LNCaP clone FGC (cell line): ENCODE results near the gene GFPT2.

Experiments
- DNase-seq: peaks from one replicate; pipeline ENCODE4 v3.0.0-alpha.2; 2011; ENCODE audit warnings: low read depth
- H3K4me3 ChIP-seq: 2 replicates; pipeline ENCODE4 v1.5.1; 2011; ENCODE audit warnings: mild to moderate bottlenecking, low read depth, low read length, control low read depth
- TF ChIP-seq, protein P1 (sequence below): IDR thresholded peaks from 2 replicates; pipeline ENCODE4 v1.5.1; 2012; ENCODE audit warnings: mild to moderate bottlenecking; ENCODE audit not compliant: control insufficient read depth, insufficient read depth; ENCODE audit errors: extremely low read depth

Gene GFPT2

DNA sequence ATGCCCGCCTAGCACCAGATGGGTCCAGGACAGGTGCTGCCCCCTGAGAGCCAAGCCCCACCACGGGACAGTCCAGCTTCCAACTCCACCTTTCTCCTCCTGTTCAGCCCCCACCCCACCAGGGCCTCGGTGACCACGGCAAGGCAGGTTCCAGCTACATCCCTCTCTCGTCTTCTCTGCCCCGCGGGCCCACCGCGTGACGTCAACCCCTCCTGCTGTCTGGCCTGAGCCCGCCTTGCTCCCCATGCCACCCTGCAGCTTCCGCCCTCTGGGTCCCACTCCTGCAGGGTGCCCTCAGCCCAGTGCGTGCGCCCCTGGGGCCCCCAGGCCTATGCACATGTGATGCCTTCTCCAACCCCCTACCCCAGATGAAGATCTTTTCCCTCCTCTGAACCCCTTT, 6.8 kb downstream of the GFPT2 start:
- no peak overlapping the region for H3K4me3 ChIP-seq
- TF ChIP-seq, protein P1, sequence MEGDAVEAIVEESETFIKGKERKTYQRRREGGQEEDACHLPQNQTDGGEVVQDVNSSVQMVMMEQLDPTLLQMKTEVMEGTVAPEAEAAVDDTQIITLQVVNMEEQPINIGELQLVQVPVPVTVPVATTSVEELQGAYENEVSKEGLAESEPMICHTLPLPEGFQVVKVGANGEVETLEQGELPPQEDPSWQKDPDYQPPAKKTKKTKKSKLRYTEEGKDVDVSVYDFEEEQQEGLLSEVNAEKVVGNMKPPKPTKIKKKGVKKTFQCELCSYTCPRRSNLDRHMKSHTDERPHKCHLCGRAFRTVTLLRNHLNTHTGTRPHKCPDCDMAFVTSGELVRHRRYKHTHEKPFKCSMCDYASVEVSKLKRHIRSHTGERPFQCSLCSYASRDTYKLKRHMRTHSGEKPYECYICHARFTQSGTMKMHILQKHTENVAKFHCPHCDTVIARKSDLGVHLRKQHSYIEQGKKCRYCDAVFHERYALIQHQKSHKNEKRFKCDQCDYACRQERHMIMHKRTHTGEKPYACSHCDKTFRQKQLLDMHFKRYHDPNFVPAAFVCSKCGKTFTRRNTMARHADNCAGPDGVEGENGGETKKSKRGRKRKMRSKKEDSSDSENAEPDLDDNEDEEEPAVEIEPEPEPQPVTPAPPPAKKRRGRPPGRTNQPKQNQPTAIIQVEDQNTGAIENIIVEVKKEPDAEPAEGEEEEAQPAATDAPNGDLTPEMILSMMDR: no peak
- no peak for DNase-seq

DNA sequence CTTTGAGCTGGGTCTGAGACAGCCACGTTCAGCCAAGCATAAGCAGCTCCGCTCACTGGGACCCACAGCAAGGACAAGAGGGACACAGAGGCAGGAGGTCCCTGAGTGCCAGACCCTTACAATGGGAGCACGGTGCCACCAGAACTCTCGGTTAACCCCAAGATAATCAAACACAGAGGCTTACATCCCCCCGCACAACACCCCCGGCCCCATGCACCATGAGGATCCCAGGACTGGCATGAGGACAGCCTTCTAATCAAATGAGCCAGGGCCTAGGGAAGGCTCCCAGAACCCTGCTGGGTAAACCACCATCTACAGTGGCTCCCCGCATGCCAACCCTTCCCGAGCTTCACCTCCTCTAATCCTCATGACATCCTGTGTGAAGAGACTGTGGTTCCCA, 7.4 kb downstream of the GFPT2 start:
- no peak overlapping the region for H3K4me3 ChIP-seq
- no peak for DNase-seq
- TF ChIP-seq, protein P1: no peak

DNA sequence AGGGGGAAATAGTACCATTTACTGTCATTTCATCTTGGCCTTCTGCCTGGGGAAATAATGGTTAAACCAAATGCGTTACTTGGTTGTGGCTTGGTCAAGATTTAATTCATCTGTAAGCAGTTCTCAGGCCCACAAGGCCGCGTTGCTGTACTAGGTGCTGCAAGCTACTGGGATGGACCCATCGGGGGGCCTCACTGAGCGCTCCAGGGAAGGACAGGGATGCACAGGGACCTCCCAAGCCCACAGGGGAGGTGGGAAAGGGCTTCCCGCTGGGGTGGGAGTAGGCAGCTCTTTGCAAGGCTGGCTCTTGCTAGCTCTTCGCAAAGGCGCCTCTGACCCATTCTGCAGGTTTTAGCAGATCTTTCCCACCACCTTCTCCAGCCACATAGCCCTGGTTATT, 8.0 kb downstream of the GFPT2 start:
- TF ChIP-seq, protein P1: no peak
- no peak overlapping the region for H3K4me3 ChIP-seq
- no peak for DNase-seq

DNA sequence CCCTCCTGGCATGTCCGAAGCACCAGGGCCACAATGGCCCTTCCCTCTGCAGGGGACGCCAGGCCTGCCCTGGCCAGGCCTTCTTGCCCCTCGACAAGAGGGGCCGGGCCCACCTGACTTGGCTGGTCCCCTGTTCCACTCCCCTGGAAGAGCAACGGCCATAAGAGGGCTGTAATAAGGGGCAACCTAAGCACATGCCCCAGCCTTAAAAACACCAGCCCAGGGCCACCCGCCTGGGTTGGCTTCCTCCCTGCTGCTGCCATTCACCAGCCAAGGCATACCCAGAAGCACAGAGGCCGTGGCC, 8.5 kb downstream of the GFPT2 start:
- DNase-seq: no peak
- no peak overlapping the region for H3K4me3 ChIP-seq
- TF ChIP-seq, protein P1: no peak

DNA sequence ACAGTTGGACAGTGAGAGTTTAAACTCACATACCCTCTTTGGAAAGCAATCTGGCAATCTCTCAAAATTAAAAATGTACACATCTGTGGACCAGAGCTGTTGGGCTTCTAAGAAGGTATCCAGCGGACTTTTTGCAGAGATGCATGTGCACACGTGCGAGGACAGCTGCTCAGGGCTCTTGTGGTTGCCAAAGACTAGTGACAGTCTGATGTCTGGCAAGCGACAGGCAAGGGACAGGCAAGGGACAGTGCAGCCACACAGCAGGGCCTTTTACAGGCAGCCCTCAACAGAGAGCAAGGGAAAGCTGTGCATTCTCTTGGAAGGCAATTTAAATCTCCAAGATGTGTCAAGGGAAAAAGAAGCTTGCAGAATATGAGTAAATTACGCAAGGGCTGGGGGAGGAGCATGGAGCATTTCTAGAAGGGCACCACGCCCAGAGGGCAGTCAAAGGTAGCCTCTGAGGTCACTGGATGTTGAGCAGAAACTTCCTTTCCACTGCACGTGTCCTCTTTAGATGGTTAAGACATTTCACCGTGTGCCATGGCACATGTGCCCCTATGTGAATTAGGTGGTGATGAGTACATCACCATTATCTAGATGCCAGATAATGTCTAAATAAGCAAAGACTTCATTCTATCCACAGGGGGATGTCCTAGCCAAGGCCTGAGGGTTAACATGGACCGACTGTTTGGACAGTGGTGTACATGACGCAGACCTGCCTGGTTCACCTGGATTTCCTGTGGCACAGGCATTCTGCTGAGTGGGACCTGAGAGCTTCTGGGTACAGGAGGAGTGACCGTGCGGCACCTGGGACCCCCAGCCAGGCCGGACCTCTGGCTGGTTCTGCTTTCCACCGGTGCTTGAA, 9.1 kb downstream of the GFPT2 start:
- TF ChIP-seq, protein P1: no peak
- H3K4me3 ChIP-seq: no peak overlapping the region
- no peak for DNase-seq

DNA sequence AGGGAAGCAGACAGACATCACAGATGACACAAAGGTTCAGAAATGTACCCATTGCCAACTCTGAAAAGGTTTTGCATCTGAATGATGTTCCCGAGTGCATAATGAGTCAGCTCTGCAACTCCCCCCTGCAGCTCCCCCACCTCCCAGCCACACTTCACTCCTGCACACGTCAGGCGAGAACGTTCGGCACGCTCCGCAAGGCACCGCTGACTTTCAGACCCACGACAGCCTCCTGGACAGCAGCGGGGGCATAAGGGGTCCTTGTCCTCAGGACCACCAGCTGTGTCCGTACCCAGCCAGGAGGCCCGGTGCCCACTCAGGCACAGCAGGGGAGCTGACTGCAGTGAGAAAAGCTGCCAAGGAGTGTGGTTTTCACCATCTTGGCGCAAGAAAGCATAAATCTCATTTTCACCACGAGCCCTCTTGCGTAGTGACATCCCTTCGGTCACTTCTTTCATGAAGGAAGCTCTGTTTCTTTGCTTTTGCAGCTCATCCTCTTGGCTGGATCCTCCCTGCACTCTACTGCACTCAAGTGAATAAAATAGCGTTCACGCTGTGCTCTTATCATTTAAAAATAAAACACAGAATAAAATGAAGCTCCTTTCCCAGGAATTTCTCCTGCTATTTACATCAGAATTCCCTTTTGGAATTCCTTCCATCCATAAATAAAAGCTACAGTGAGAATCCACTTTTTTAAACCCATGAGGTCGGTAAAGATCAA, 9.9 kb downstream of the GFPT2 start:
- TF ChIP-seq, protein P1: no peak
- no peak overlapping the region for H3K4me3 ChIP-seq
- no peak for DNase-seq
